Prostate gland (tissue), 2 donors: ENCODE data around the gene PRMT5.

Source experiments
- CTCF ChIP-seq, 4 experiments: fragments of 200-600 bp in 2 of 4; fragments of 450-650 bp in 2 of 4; sonication (generic) in 2 of 4; IDR thresholded peaks; 1 replicate in 3 of 4; 2 replicates in 1 of 4; pipeline ENCODE4 v1.5.1; 2016 to 2019; ENCODE audit warnings: antibody characterized with exemption in 4 of 4, mild to moderate bottlenecking in 2 of 4, moderate library complexity in 2 of 4
- POLR2AphosphoS5 ChIP-seq: sonication (generic); formaldehyde crosslinking; IDR thresholded peaks from one replicate; pipeline ENCODE4 v1.6.1; 2017; ENCODE audit warnings: antibody characterized with exemption

- TF ChIP-seq CTCF (IDR thresholded peaks at IDR 0.05), result no peak
- no peak for TF ChIP-seq POLR2AphosphoS5
Measured at GRCh38 chr14:22892488-22892887, 36.7 kb downstream of the PRMT5 start.
